ENCODE measurements around the gene CAPZB.
"Not testable (repeated sequence)": the region's sequence is repeated elsewhere in the genome, so short reads cannot be mapped to it uniquely, and the experiment has no call there.

The CAPZB gene

DNA sequence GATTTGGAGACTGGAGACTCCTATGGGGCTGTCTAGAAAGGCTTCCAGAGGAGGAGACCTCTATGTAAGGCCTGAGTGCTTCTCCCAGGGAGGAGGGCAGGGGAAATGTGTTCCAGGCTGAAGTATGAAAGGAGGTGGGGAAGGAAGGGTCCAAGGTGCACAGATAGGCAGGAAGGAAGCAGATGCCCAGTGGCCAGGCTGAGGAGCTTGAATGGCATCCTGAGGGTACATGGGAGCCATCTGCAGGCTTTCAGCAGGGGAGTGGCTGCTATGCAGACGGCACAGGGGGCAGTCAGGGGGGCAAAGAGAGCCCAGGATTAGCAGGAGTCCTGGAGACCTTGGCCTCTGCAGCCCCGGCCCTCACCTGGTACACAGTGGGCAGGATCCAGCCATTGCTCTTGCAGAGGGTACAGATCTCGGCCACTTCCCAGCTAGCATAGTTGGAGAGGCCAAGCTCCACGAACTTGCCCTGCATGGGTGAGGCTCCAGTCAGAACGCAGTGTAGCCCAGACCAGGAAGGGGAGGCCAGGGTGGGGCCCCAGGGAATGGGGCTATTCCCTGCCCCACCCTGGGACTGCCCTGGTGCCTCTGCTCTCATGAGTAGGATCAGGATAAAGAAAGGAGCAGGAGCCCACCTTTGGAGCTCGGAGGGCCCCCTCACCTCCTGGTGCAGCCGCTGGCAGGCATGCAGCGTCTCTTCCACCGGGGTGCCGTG lies 177.4 kb downstream of the CAPZB start:
- peaks cover 61% of the 10 kb centered on the region for H3K36me3 ChIP-seq (ENCODE audit: insufficient read depth, low read length)
- no peak for ATAC-seq (ENCODE audit: insufficient read depth, low read depth)
- H3K27ac ChIP-seq (ENCODE audit: low read length): no peak overlapping the region
- TF ChIP-seq EZH2 (IDR thresholded peaks at IDR 0.05; ENCODE audit: borderline replicate concordance, low read depth, low read length, severe bottlenecking) (no peak), CTCF (IDR thresholded peaks at IDR 0.05; ENCODE audit: borderline replicate concordance, extremely low read depth, low read length, poor library complexity, severe bottlenecking) (no peak)
- H3K4me3 ChIP-seq (ENCODE audit: low read depth in 1 of 2, low read length in 2 of 2): no peak overlapping the region
- no peaks in the 10 kb centered on the region for H3K27me3 ChIP-seq (ENCODE audit: insufficient read depth, low read length, poor library complexity)
- H4K20me1 ChIP-seq (ENCODE audit: insufficient read depth, low read length): peaks cover 4% of the 10 kb centered on the region; the same call in 1 of the 2 replicates
- H2AFZ ChIP-seq (ENCODE audit: low read depth, low read length): no peak overlapping the region
- peaks cover 22% of the 10 kb centered on the region for H3K4me1 ChIP-seq (ENCODE audit: insufficient read depth, low read length)
- peaks cover 16% of the 10 kb centered on the region for H3K79me2 ChIP-seq (ENCODE audit: insufficient read depth, low read length)
- H3K9me3 ChIP-seq (ENCODE audit: insufficient read depth, low read length, severe bottlenecking): no peaks in the 10 kb centered on the region
- no peak overlapping the region for H3K4me2 ChIP-seq (ENCODE audit: insufficient read depth, low read length)
- H3K9ac ChIP-seq (ENCODE audit: low read depth, low read length): no peak overlapping the region
- DNase-seq: no peak

DNA sequence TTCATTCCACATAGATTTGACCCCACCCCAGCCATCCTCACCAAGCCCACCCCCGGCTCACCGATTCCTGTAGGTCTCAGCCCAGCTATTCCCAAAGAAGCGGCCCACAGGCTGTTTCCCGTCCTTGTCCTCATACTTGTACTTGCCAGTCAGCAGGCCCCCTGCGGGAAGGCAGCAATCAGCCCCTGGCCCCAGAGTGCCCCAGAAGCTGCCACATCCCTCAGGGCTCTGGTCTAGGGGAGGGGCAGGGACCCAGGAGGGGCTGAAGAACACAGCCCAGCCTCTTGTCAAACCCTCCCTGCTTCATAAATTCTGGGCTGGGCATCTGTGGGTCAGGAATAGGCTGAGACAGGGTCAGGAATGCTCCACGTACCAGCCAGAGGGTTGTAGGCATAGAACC lies 178.4 kb downstream of the CAPZB start:
- no peak for DNase-seq

DNA sequence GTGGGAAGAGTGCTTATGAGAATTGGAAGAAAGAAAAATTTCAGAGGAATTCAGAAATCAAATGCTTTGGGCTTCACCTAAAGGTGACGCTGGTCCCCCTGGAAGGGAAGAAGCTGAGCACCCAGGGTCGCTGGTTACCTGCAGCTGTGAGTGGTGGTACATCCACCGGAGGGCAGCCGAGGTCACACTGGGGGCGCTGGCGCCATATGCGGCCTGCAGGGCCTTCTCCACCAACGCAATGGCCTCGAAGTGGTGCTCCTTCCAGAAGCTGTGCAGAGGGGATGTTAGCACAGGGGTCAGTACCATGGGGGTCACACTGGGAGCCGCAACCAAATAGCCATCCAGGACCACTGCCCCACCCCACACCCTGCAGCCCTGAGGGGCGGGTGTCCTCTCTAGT lies 179.5 kb downstream of the CAPZB start:
- H3K27ac ChIP-seq (ENCODE audit: low read length): no peak overlapping the region
- H3K9me3 ChIP-seq (ENCODE audit: insufficient read depth, low read length, severe bottlenecking): no peaks in the 10 kb centered on the region
- no peak overlapping the region for H3K9ac ChIP-seq (ENCODE audit: low read depth, low read length)
- H3K4me3 ChIP-seq (ENCODE audit: low read depth in 1 of 2, low read length in 2 of 2): no peak overlapping the region
- H4K20me1 ChIP-seq (ENCODE audit: insufficient read depth, low read length): peaks cover 4% of the 10 kb centered on the region; the same call in 1 of the 2 replicates
- ATAC-seq (ENCODE audit: insufficient read depth, low read depth): no peak
- no peak overlapping the region for H3K4me2 ChIP-seq (ENCODE audit: insufficient read depth, low read length)
- H3K36me3 ChIP-seq (ENCODE audit: insufficient read depth, low read length): peaks cover 64% of the 10 kb centered on the region
- H2AFZ ChIP-seq (ENCODE audit: low read depth, low read length): no peak overlapping the region
- H3K79me2 ChIP-seq (ENCODE audit: insufficient read depth, low read length): peaks cover 6% of the 10 kb centered on the region
- TF ChIP-seq CTCF (IDR thresholded peaks at IDR 0.05; ENCODE audit: borderline replicate concordance, extremely low read depth, low read length, poor library complexity, severe bottlenecking) (no peak), EZH2 (IDR thresholded peaks at IDR 0.05; ENCODE audit: borderline replicate concordance, low read depth, low read length, severe bottlenecking) (no peak)
- no peak for DNase-seq
- peaks cover 8% of the 10 kb centered on the region for H3K4me1 ChIP-seq (ENCODE audit: insufficient read depth, low read length)
- H3K27me3 ChIP-seq (ENCODE audit: insufficient read depth, low read length, poor library complexity): no peaks in the 10 kb centered on the region

More for the DNA sequence above, 178.4 kb downstream of the CAPZB start:
- Histone ChIP-seq H3K4me2 (ENCODE audit: insufficient read depth, low read length) (no peak overlapping the region), H3K4me1 (ENCODE audit: insufficient read depth, low read length) (peaks cover 14% of the 10 kb centered on the region), H3K27ac (ENCODE audit: low read length) (no peak overlapping the region), H3K9ac (ENCODE audit: low read depth, low read length) (no peak overlapping the region), H3K27me3 (ENCODE audit: insufficient read depth, low read length, poor library complexity) (no peaks in the 10 kb centered on the region), H4K20me1 (ENCODE audit: insufficient read depth, low read length) (peaks cover 4% of the 10 kb centered on the region; the same call in 1 of the 2 replicates), H3K36me3 (ENCODE audit: insufficient read depth, low read length) (peaks cover 64% of the 10 kb centered on the region), H3K9me3 (ENCODE audit: insufficient read depth, low read length, severe bottlenecking) (no peaks in the 10 kb centered on the region), H3K4me3 (ENCODE audit: low read depth in 1 of 2, low read length in 2 of 2) (no peak overlapping the region), H2AFZ (ENCODE audit: low read depth, low read length) (no peak overlapping the region), H3K79me2 (ENCODE audit: insufficient read depth, low read length) (peaks cover 16% of the 10 kb centered on the region)
- ATAC-seq (ENCODE audit: insufficient read depth, low read depth): no peak
- TF ChIP-seq CTCF (IDR thresholded peaks at IDR 0.05; ENCODE audit: borderline replicate concordance, extremely low read depth, low read length, poor library complexity, severe bottlenecking): no peak
- no peak for TF ChIP-seq EZH2 (IDR thresholded peaks at IDR 0.05; ENCODE audit: borderline replicate concordance, low read depth, low read length, severe bottlenecking)

DNA sequence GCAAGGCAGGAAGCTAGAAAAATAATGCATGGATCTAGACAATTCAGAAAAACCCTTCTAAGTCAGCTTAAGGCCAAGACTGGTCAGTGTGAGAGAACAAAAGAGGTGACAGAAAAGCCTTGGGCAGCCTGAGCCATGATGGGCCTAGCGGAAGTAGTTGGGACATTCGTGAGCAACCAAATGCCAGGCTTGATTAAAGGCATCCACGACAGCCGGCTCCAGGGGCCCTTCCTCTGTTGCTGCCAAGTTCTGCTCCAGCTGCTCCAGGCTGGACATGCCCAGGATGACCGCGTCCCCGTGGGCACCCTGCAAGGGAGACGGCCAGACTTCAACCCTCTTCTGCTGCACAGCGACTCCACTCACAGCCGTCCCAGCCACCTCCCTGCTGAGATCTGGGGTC lies 181.3 kb downstream of the CAPZB start:
- peaks cover 66% of the 10 kb centered on the region for H3K36me3 ChIP-seq (ENCODE audit: insufficient read depth, low read length)
- H3K27me3 ChIP-seq (ENCODE audit: insufficient read depth, low read length, poor library complexity); H3K27ac ChIP-seq (ENCODE audit: low read length); H2AFZ ChIP-seq (ENCODE audit: low read depth, low read length); H3K79me2 ChIP-seq (ENCODE audit: insufficient read depth, low read length); H3K9me3 ChIP-seq (ENCODE audit: insufficient read depth, low read length, severe bottlenecking); H3K4me2 ChIP-seq (ENCODE audit: insufficient read depth, low read length); H4K20me1 ChIP-seq (ENCODE audit: insufficient read depth, low read length); H3K9ac ChIP-seq (ENCODE audit: low read depth, low read length); DNase-seq; H3K4me1 ChIP-seq (ENCODE audit: insufficient read depth, low read length); H3K4me3 ChIP-seq (ENCODE audit: low read depth in 1 of 2, low read length in 2 of 2); ATAC-seq (ENCODE audit: insufficient read depth, low read depth): not testable (repeated sequence)

All from DND-41 (cell line).